ENCODE measurements around the gene MST1.

DNA sequence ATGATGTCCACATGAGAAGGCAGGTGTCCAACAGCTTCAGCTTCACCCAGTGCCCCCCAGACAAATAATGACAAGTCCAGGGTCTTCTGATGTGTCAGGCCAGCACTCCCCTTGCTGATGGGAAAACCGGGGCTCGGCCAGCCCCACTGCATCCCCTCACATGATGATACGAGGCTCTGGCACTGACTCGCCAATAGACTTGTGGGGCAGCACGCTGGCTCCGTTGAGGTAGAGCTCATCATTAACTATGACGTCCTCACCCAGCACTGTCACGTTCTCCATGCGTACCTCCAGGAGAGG lies 32.3 kb upstream of the MST1 start:
- TF ChIP-seq EZH2 (IDR thresholded peaks at IDR 0.05; ENCODE audit: low read length, unreplicated experiment), result no peak
- TF ChIP-seq, protein P1, sequence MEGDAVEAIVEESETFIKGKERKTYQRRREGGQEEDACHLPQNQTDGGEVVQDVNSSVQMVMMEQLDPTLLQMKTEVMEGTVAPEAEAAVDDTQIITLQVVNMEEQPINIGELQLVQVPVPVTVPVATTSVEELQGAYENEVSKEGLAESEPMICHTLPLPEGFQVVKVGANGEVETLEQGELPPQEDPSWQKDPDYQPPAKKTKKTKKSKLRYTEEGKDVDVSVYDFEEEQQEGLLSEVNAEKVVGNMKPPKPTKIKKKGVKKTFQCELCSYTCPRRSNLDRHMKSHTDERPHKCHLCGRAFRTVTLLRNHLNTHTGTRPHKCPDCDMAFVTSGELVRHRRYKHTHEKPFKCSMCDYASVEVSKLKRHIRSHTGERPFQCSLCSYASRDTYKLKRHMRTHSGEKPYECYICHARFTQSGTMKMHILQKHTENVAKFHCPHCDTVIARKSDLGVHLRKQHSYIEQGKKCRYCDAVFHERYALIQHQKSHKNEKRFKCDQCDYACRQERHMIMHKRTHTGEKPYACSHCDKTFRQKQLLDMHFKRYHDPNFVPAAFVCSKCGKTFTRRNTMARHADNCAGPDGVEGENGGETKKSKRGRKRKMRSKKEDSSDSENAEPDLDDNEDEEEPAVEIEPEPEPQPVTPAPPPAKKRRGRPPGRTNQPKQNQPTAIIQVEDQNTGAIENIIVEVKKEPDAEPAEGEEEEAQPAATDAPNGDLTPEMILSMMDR (conservative IDR thresholded peaks at IDR 0.05; ENCODE audit: low read depth, low read length), result no peak
